ENCODE results near the gene CACNA2D3.

- TF ChIP-seq POLR2AphosphoS5 (IDR thresholded peaks at IDR 0.05; ENCODE audit: low read depth, low read length) = no peak
- no peak for TF ChIP-seq POLR2A (IDR thresholded peaks at IDR 0.05; ENCODE audit: low read depth, low read length)
- TF ChIP-seq TAF1 (IDR thresholded peaks at IDR 0.05; ENCODE audit: low read depth, low read length) = no peak
- no peak for TF ChIP-seq POU2F2 (IDR thresholded peaks at IDR 0.05; ENCODE audit: low read depth, low read length)
Observed at GRCh38 chr3:54176106-54176505, 53.8 kb downstream of the CACNA2D3 start.

Measured in GM12891 (cell line).